ENCODE results near the gene QARS1. TPM values are rescaled to one million over a fixed set of nuclear protein-coding genes. Genes with fewer than 3 reads are reported as not detected.
A peak's percentile ranks its signal among the peaks of the same experiment; 100 is the strongest.

Gene QARS1
- polyA plus RNA-seq, 1 donor (not counting 4 experiments of a cell fraction or from before 2014, with no cell fraction given), result 131 TPM

DNA sequence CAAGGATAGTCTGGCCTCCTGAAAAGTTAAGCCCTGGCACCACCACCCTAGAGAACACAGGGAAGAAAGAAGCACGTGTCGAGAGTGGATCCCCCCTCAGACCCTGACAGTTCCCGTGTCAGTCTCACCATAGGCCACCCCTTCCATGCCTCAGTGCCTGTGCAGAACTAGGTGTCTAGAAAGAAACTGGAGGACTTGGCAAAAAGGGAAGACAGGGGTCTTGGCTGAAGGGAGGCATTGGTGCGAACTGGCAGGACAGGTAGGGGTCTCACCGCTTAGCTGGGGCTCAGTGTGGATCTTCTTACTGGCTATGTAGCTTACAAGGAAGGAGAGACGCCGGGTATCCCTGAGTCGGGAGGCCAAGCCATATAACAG, 518 bp downstream of the QARS1 start:
- H4K20me1 ChIP-seq (ENCODE audit: control insufficient read depth, extremely low read depth, insufficient read depth, low read length), result no peaks in the 10 kb centered on the region
- peaks cover 16% of the 10 kb centered on the region for H3K79me2 ChIP-seq (ENCODE audit: control insufficient read depth, insufficient read depth, low read length)
- H3K27ac ChIP-seq (ENCODE audit: control insufficient read depth, insufficient read depth, low read length), result peak overlapping the region; percentile 71
- H3K9ac ChIP-seq (ENCODE audit: control insufficient read depth, extremely low read depth, insufficient read depth, low read length), result peak overlapping the region; percentile 86
- FAIRE-seq (no peak), DNase-seq (ENCODE audit: low read depth, low spot score) (no peak)
- dilution Hi-C loops (cut with MboI; ENCODE audit: extremely low pct_ligation_motif_present, low sequenced_read_pairs), result no loop called here
- H3K27me3 ChIP-seq (ENCODE audit: control insufficient read depth, extremely low read depth, insufficient read depth, low read length), result no peaks in the 10 kb centered on the region
- H3K4me2 ChIP-seq (ENCODE audit: control insufficient read depth, extremely low read depth, insufficient read depth, low read depth, low read length), result peak overlapping the region; percentile 92
- H3K4me1 ChIP-seq (ENCODE audit: control insufficient read depth, extremely low read depth, insufficient read depth, low read length), result peaks cover 7% of the 10 kb centered on the region
- no peak for TF ChIP-seq CTCF (optimal IDR thresholded peaks at IDR 0.05 in 1 of 3, IDR thresholded peaks at IDR 0.05 in 1 of 3, conservative IDR thresholded peaks at IDR 0.05 in 1 of 3; ENCODE audit: extremely low read depth in 1 of 3, insufficient read depth in 2 of 3, low read length in 3 of 3)
- no peak for TF ChIP-seq EZH2 (IDR thresholded peaks at IDR 0.05; ENCODE audit: low read length)
- H3K4me3 ChIP-seq (ENCODE audit: control insufficient read depth in 2 of 3, extremely low read depth in 1 of 3, insufficient read depth in 2 of 3, low read depth in 1 of 3, low read length in 3 of 3), result peak overlapping the region; percentile 77 to 95 (median 80)
- H2AFZ ChIP-seq (ENCODE audit: control insufficient read depth, low read length), result peak overlapping the region; percentile 97
- H3K9me3 ChIP-seq (ENCODE audit: control insufficient read depth, low read depth, low read length), result no peaks in the 10 kb centered on the region
- H3K36me3 ChIP-seq (ENCODE audit: control insufficient read depth in 2 of 2, extremely low read depth in 1 of 2, insufficient read depth in 2 of 2, low read length in 2 of 2), result peaks cover 31 to 39% of the 10 kb centered on the region in 2 experiments
- H3K9me1 ChIP-seq (ENCODE audit: control insufficient read depth, extremely low read depth, insufficient read depth, low read length), result no peaks in the 10 kb centered on the region

GRCh38 chr3:49100046-49100615, 4.4 kb downstream of the QARS1 start:
- peaks cover 7% of the 10 kb centered on the region for H3K4me1 ChIP-seq (ENCODE audit: control insufficient read depth, extremely low read depth, insufficient read depth, low read length)
- H3K9me3 ChIP-seq (ENCODE audit: control insufficient read depth, low read depth, low read length), result no peaks in the 10 kb centered on the region
- H4K20me1 ChIP-seq (ENCODE audit: control insufficient read depth, extremely low read depth, insufficient read depth, low read length), result no peaks in the 10 kb centered on the region
- H3K27ac ChIP-seq (ENCODE audit: control insufficient read depth, insufficient read depth, low read length), result no peak overlapping the region
- no peak for FAIRE-seq
- TF ChIP-seq CTCF (optimal IDR thresholded peaks at IDR 0.05 in 1 of 3, IDR thresholded peaks at IDR 0.05 in 1 of 3, conservative IDR thresholded peaks at IDR 0.05 in 1 of 3; ENCODE audit: extremely low read depth in 1 of 3, insufficient read depth in 2 of 3, low read length in 3 of 3) (no peak), EZH2 (IDR thresholded peaks at IDR 0.05; ENCODE audit: low read length) (no peak)
- peaks cover 39 to 45% of the 10 kb centered on the region in 2 experiments for H3K36me3 ChIP-seq (ENCODE audit: control insufficient read depth in 2 of 2, extremely low read depth in 1 of 2, insufficient read depth in 2 of 2, low read length in 2 of 2)
- no peak overlapping the region for H3K4me2 ChIP-seq (ENCODE audit: control insufficient read depth, extremely low read depth, insufficient read depth, low read depth, low read length)
- no peaks in the 10 kb centered on the region for H3K9me1 ChIP-seq (ENCODE audit: control insufficient read depth, extremely low read depth, insufficient read depth, low read length)
- dilution Hi-C loops (cut with MboI; ENCODE audit: extremely low pct_ligation_motif_present, low sequenced_read_pairs), result no loop called here
- no peaks in the 10 kb centered on the region for H3K27me3 ChIP-seq (ENCODE audit: control insufficient read depth, extremely low read depth, insufficient read depth, low read length)
- H3K9ac ChIP-seq (ENCODE audit: control insufficient read depth, extremely low read depth, insufficient read depth, low read length), result no peak overlapping the region
- no peak overlapping the region for H2AFZ ChIP-seq (ENCODE audit: control insufficient read depth, low read length)
- no peak for DNase-seq (ENCODE audit: low read depth, low spot score)
- no peak overlapping the region for H3K4me3 ChIP-seq (ENCODE audit: control insufficient read depth in 2 of 3, extremely low read depth in 1 of 3, insufficient read depth in 2 of 3, low read depth in 1 of 3, low read length in 3 of 3)
- peaks cover 16% of the 10 kb centered on the region for H3K79me2 ChIP-seq (ENCODE audit: control insufficient read depth, insufficient read depth, low read length)
